HG03521 (cell line): ENCODE results near the gene TAPBP.

ENCODE experiments used
- ATAC-seq: cut with Tn5 transposase; IDR thresholded peaks from one replicate; pipeline ENCODE4 v1.9.1; 2021; ENCODE audit warnings: mild to moderate bottlenecking, moderate library complexity; ENCODE audit not compliant: unreplicated experiment

TAPBP gene

DNA sequence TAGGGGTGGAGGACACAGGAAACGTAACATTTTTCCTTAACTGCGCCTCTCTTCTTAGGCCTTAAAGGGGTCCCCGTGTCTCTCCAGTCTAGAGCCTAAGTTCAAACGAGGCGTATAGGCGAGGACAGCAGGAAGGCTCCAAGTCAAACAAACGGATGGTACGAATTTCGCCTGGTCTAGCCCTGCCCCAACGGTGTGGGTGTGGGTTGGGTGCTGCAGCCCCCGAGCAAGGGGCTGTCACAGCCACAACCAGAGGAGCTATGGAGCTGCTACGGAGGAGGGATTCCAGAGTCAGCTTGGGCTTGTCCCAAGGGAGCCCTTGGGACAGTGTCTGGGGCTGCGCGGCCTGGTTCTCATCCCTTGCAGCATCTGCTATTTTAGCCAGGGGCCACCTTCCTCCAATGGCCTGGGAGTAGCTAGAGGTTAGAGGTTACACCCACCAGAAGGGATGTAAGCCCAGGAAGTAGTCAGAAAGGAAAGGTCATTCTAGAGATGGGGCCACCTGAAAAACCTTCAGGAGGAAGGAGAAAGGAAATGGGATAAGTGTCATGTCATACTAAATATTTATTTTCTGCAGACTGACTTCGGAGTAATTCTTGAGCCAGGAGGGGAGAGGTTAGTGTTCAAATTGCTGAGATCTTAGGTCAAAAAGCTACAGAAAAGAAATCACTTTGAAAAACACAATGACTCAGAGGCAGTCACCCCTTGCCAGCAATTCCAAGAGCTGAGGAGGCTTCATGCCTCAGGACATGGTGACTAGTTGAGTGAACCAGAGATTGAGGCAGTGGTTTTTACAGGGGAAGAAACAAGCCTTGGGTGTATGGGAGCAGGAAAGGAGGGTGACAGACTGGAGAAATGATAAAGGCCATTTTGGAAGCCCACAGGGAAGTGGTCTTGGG lies 63.9 kb downstream of the TAPBP start:
- no peak for ATAC-seq
